Keratinocyte (primary cell): ENCODE data around the gene ZNF236.

Experiments
- EZH2 ChIP-seq: IDR thresholded peaks from one replicate; pipeline ENCODE4 v1.6.1; 2012; ENCODE audit warnings: inconsistent platforms, mild to moderate bottlenecking, low read length, moderate library complexity
- TF ChIP-seq, protein P1 (sequence below), 3 experiments: IDR thresholded peaks in 1 of 3; conservative IDR thresholded peaks in 1 of 3; optimal IDR thresholded peaks in 1 of 3; 2 replicates in 2 of 3; 3 replicates in 1 of 3; pipeline versions ENCODE3 to v1.5.1; 2011; ENCODE audit warnings: low read length in 3 of 3, mild to moderate bottlenecking in 3 of 3, moderate library complexity in 2 of 3, control low read depth in 1 of 3, inconsistent platforms in 1 of 3; ENCODE audit not compliant: insufficient read depth in 2 of 3; ENCODE audit errors: extremely low read depth in 1 of 3

DNA sequence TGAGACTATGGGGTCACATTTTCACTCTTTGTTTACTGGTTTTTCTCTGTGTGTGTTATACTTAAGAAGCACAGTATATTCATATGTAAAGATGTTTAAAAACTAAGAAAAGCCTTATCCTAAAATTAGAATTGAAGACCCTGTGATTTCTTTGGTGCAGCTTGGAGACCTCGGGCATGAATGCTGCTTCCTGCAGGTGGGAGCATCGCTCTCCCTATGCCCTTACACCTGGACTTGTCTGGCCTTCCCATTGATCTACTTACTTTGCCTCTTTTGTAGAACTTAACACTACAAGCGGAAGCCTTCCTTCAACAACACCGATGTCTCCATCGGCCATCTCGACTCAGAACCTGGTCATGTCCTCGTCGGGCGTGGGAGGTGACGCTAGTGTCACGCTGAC lies 114.5 kb downstream of the ZNF236 start:
- TF ChIP-seq EZH2, result no peak
- TF ChIP-seq, protein P1, sequence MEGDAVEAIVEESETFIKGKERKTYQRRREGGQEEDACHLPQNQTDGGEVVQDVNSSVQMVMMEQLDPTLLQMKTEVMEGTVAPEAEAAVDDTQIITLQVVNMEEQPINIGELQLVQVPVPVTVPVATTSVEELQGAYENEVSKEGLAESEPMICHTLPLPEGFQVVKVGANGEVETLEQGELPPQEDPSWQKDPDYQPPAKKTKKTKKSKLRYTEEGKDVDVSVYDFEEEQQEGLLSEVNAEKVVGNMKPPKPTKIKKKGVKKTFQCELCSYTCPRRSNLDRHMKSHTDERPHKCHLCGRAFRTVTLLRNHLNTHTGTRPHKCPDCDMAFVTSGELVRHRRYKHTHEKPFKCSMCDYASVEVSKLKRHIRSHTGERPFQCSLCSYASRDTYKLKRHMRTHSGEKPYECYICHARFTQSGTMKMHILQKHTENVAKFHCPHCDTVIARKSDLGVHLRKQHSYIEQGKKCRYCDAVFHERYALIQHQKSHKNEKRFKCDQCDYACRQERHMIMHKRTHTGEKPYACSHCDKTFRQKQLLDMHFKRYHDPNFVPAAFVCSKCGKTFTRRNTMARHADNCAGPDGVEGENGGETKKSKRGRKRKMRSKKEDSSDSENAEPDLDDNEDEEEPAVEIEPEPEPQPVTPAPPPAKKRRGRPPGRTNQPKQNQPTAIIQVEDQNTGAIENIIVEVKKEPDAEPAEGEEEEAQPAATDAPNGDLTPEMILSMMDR (optimal IDR thresholded peaks at IDR 0.05 in 1 of 3, IDR thresholded peaks at IDR 0.05 in 1 of 3, conservative IDR thresholded peaks at IDR 0.05 in 1 of 3; ENCODE audit: extremely low read depth in 1 of 3, insufficient read depth in 2 of 3, low read length in 3 of 3), result no peak
